AG04450 (cell line): ENCODE data around the gene SRPRB. TPM values are rescaled to one million over a fixed set of nuclear protein-coding genes. Genes with fewer than 3 reads are reported as not detected.

ENCODE experiments used
- CTCF ChIA-PET: fragments of 300-600, 350-600 bp; formaldehyde crosslinking; extraction: SDS; loops from one replicate; lab custom pipeline; 2022; ENCODE audit warnings: antibody characterized with exemption, inconsistent platforms; lab: Charles Lee
- POLR2A ChIA-PET: fragments of 350-600 bp; formaldehyde crosslinking; extraction: SDS; loops from one replicate; lab custom pipeline; 2021; ENCODE audit warnings: antibody characterized with exemption, inconsistent platforms; lab: Yijun Ruan, JAX
- DNase-seq: peaks from one replicate; pipeline ENCODE4 v3.0.0-alpha.2; 2011; ENCODE audit warnings: low read depth, low spot score
- H3K27ac ChIP-seq: one replicate; pipeline ENCODE4 v1.5.1; 2012; ENCODE audit warnings: low read depth, low read length, control low read depth
- H3K27me3 ChIP-seq: one replicate; pipeline ENCODE4 v1.6.0; 2012; ENCODE audit warnings: low read length; ENCODE audit not compliant: control insufficient read depth, insufficient read depth
- H3K4me3 ChIP-seq: 2 replicates; pipeline ENCODE4 v1.5.1; 2011; ENCODE audit warnings: mild to moderate bottlenecking, low read depth, low read length, control low read depth
- H3K9me3 ChIP-seq: 2 replicates; pipeline ENCODE4 v1.5.1; 2012; ENCODE audit warnings: low read length; ENCODE audit not compliant: control insufficient read depth, insufficient read depth
- CTCF ChIP-seq: IDR thresholded peaks from 2 replicates; pipeline ENCODE4 v1.5.1; 2011; ENCODE audit warnings: low read depth, low read length, control low read depth, inconsistent platforms
- polyA plus RNA-seq: library from polyadenylated mRNA; depleted of rRNA; stranded (reverse); fragments of >200 nt; gene quantifications from 2 replicates; pipeline ENCODE4 v1.2.3, GENCODE V29; 2011

SRPRB gene
- polyA plus RNA-seq, 1 experiment, result 61.6 TPM

- Histone ChIP-seq H3K27ac (no peak overlapping the region), H3K27me3 (peaks cover 2% of the 10 kb centered on the region), H3K4me3 (no peak overlapping the region), H3K9me3 (no peaks in the 10 kb centered on the region)
- no peak for DNase-seq
- ChIA-PET CTCF (no interaction called here), POLR2A (no interaction called here)
- TF ChIP-seq CTCF, result no peak
These were observed 29.2 kb downstream of the SRPRB start for GRCh38 chr3:133834621-133835417.

GRCh38 chr3:133835418-133835743 lies 29.8 kb downstream of the SRPRB start:
- POLR2A ChIA-PET, result no interaction called here

GRCh38 chr3:133835961-133836360 lies 30.3 kb downstream of the SRPRB start:
- DNase-seq, result no peak
- ChIA-PET CTCF (no interaction called here), POLR2A (no interaction called here)
- no peak overlapping the region for H3K4me3 ChIP-seq
- H3K27me3 ChIP-seq, result peaks cover 2% of the 10 kb centered on the region
- no peaks in the 10 kb centered on the region for H3K9me3 ChIP-seq
- no peak for TF ChIP-seq CTCF
- no peak overlapping the region for H3K27ac ChIP-seq

More at GRCh38 chr3:133835418-133835743, 29.8 kb downstream of the SRPRB start:
- CTCF ChIA-PET, result no interaction called here
- peaks cover 2% of the 10 kb centered on the region for H3K27me3 ChIP-seq
- DNase-seq, result no peak
- H3K4me3 ChIP-seq, result no peak overlapping the region
- TF ChIP-seq CTCF, result no peak
- no peak overlapping the region for H3K27ac ChIP-seq
- H3K9me3 ChIP-seq, result no peaks in the 10 kb centered on the region

- no peak for DNase-seq
- CTCF ChIA-PET, result no interaction called here
These were observed 31.0 kb downstream of the SRPRB start for GRCh38 chr3:133836497-133837158.

More at GRCh38 chr3:133836497-133837158, 31.0 kb downstream of the SRPRB start:
- Histone ChIP-seq H3K27ac (no peak overlapping the region), H3K9me3 (no peaks in the 10 kb centered on the region), H3K27me3 (peaks cover 3% of the 10 kb centered on the region), H3K4me3 (no peak overlapping the region)
- POLR2A ChIA-PET, result no interaction called here
- no peak for TF ChIP-seq CTCF
